NB4 (cell line): ENCODE data around the gene CHAT.

Source experiments
- DNase-seq: peaks from one replicate; pipeline ENCODE4 v3.0.0; 2010; ENCODE audit warnings: low read depth
- H3K4me3 ChIP-seq: one replicate; pipeline ENCODE4 v1.5.1; 2011; ENCODE audit warnings: mild to moderate bottlenecking, low read depth, low read length, moderate library complexity
- CTCF ChIP-seq: IDR thresholded peaks from one replicate; pipeline ENCODE4 v1.5.1; 2012; ENCODE audit warnings: low read depth, low read length
- MAX ChIP-seq: IDR thresholded peaks from 2 replicates; pipeline ENCODE4 v1.6.1; 2011; ENCODE audit warnings: low read depth, low read length
- MYC ChIP-seq: IDR thresholded peaks from 2 replicates; pipeline ENCODE4 v1.6.1; 2011; ENCODE audit warnings: low read depth, low read length
- POLR2A ChIP-seq: IDR thresholded peaks from 2 replicates; pipeline ENCODE4 v1.6.1; 2011; ENCODE audit warnings: mild to moderate bottlenecking; ENCODE audit not compliant: insufficient read length; ENCODE audit errors: extremely low read depth

The CHAT gene

GRCh38 chr10:49598986-49599385 is 14.9 kb upstream of the CHAT start:
- no peak for DNase-seq
- no peak overlapping the region for H3K4me3 ChIP-seq
- TF ChIP-seq MYC (no peak), POLR2A (no peak), MAX (no peak), CTCF (no peak)

- no peak for DNase-seq
- TF ChIP-seq POLR2A (no peak), MYC (no peak), MAX (no peak), CTCF (no peak)
Measured at GRCh38 chr10:49599546-49599945, 14.3 kb upstream of the CHAT start.

GRCh38 chr10:49600046-49600445 is 13.8 kb upstream of the CHAT start:
- no peak for DNase-seq
- H3K4me3 ChIP-seq = no peak overlapping the region
- TF ChIP-seq CTCF (no peak), MAX (no peak), POLR2A (no peak), MYC (no peak)

More at GRCh38 chr10:49599546-49599945, 14.3 kb upstream of the CHAT start:
- H3K4me3 ChIP-seq = no peak overlapping the region

GRCh38 chr10:49600781-49601400 is 12.9 kb upstream of the CHAT start:
- TF ChIP-seq CTCF = no peak
- no peak for TF ChIP-seq MYC
- TF ChIP-seq MAX = no peak
- no peak for TF ChIP-seq POLR2A
- no peak for DNase-seq
- no peak overlapping the region for H3K4me3 ChIP-seq

GRCh38 chr10:49601857-49602256 is 12.0 kb upstream of the CHAT start:
- H3K4me3 ChIP-seq = no peak overlapping the region
- TF ChIP-seq MAX (no peak), MYC (no peak), CTCF (no peak), POLR2A (no peak)
- no peak for DNase-seq
